Activated naive CD4-positive, alpha-beta T cell treated with anti-CD3 and anti-CD28 coated beads, Interleukin-2, amount 50 U/mL, for 24 hours (primary cell): ENCODE measurements around the gene PHACTR1.
"Not testable (repeated sequence)": the region's sequence is repeated elsewhere in the genome, so short reads cannot be mapped to it uniquely, and the experiment has no call there.

ENCODE experiments used
- H3K27ac Mint-ChIP-seq: one replicate; pipeline ENCODE4 v1.8.0; 2021; ENCODE audit warnings: mild to moderate bottlenecking, mixed read lengths
- H3K27me3 Mint-ChIP-seq: one replicate; pipeline ENCODE4 v1.8.0; 2021; ENCODE audit warnings: mixed read lengths
- H3K36me3 Mint-ChIP-seq: one replicate; pipeline ENCODE4 v1.8.0; 2021; ENCODE audit warnings: mixed read lengths
- H3K4me1 Mint-ChIP-seq: one replicate; pipeline ENCODE4 v1.8.0; 2021; ENCODE audit warnings: mixed read lengths
- H3K4me3 Mint-ChIP-seq: one replicate; pipeline ENCODE4 v1.8.0; 2021; ENCODE audit warnings: mild to moderate bottlenecking, mixed read lengths
- H3K9me3 Mint-ChIP-seq: one replicate; pipeline ENCODE4 v1.8.0; 2021; ENCODE audit warnings: mixed read lengths

Gene PHACTR1

DNA sequence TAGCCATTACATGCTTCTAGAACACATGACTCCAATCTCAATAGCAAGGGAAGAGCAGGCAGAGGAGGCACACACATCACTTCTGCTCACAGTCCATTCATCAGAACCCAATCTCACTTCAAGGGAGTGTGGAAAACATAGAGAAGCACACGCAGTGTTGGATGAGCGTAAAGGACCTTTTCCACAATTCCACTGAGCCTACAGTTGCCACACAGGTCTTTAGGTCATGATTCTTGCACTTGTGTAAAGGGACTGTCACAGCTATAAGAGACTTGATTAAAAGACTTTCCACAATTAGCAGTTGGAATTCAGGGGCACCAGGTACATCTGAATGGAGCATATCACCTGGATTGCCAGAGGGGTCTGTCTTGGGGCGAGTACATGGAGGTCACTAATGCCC, 525.6 kb downstream of the PHACTR1 start:
- Mint-ChIP-seq H3K9me3 (peaks cover 9% of the 10 kb centered on the region), H3K27me3 (peaks cover 2% of the 10 kb centered on the region), H3K4me1 (no peaks in the 10 kb centered on the region), H3K27ac (no peak overlapping the region), H3K4me3 (no peak overlapping the region), H3K36me3 (peaks cover 6% of the 10 kb centered on the region)

DNA sequence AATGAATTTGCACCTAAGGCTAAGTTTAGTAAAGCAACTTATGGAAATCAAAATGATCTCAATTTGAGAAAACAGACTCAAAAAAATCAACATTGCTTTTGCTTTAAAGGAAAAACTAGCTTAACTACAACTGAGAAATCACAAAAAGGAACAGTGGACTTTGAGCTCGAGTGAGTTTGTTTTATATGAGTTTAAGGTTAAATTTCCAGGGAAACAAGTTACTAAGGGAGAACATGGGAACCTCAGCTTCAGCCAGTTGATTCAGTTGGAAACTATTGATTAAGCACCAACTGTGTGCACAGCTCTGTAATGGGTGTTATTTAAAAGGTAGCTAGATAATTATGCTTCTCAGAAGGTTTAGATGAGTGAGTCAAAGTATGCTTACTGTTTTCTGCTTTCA, 526.0 kb downstream of the PHACTR1 start:
- H3K36me3 Mint-ChIP-seq = peaks cover 6% of the 10 kb centered on the region
- peaks cover 9% of the 10 kb centered on the region for H3K9me3 Mint-ChIP-seq
- no peaks in the 10 kb centered on the region for H3K4me1 Mint-ChIP-seq
- no peak overlapping the region for H3K27ac Mint-ChIP-seq
- no peak overlapping the region for H3K4me3 Mint-ChIP-seq
- peaks cover 2% of the 10 kb centered on the region for H3K27me3 Mint-ChIP-seq

- Mint-ChIP-seq H3K36me3 (peaks cover 6% of the 10 kb centered on the region), H3K27me3 (peaks cover 2% of the 10 kb centered on the region), H3K9me3 (peaks cover 9% of the 10 kb centered on the region), H3K4me1 (no peaks in the 10 kb centered on the region), H3K4me3 (no peak overlapping the region), H3K27ac (no peak overlapping the region)
These were observed 526.5 kb downstream of the PHACTR1 start for GRCh38 chr6:13243033-13243432.

- not testable (repeated sequence) for H3K27ac Mint-ChIP-seq, H3K27me3 Mint-ChIP-seq, H3K9me3 Mint-ChIP-seq, H3K4me1 Mint-ChIP-seq, H3K4me3 Mint-ChIP-seq, H3K36me3 Mint-ChIP-seq
These were observed 527.2 kb downstream of the PHACTR1 start for GRCh38 chr6:13243745-13244144.

DNA sequence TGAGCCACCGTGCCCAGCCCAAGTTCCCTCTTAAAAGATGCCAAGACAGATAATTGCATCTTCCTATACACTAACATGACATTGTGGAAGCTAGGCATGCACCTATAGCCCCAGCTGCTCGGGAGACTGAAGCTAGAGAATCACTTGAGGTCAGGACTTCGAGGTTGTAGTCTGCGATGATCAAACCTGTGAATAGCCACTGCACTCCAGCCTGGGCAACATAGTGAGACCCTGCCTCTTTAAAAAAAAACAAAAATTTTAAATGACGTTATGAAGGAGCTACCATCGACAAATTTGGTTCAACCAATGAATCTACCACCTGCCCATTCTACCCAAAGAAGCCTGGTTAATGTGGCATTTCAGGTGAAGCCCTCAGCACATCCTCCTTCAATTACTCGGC, 531.1 kb downstream of the PHACTR1 start:
- Mint-ChIP-seq H3K9me3 (peaks cover 9% of the 10 kb centered on the region), H3K4me3 (no peak overlapping the region), H3K27ac (no peak overlapping the region), H3K4me1 (no peaks in the 10 kb centered on the region), H3K27me3 (no peaks in the 10 kb centered on the region), H3K36me3 (peaks cover 6% of the 10 kb centered on the region)

- Mint-ChIP-seq H3K4me3 (no peak overlapping the region), H3K27ac (no peak overlapping the region), H3K4me1 (no peaks in the 10 kb centered on the region), H3K9me3 (peaks cover 9% of the 10 kb centered on the region), H3K27me3 (no peaks in the 10 kb centered on the region), H3K36me3 (peaks cover 6% of the 10 kb centered on the region)
These were observed 531.5 kb downstream of the PHACTR1 start for GRCh38 chr6:13248053-13248452.

DNA sequence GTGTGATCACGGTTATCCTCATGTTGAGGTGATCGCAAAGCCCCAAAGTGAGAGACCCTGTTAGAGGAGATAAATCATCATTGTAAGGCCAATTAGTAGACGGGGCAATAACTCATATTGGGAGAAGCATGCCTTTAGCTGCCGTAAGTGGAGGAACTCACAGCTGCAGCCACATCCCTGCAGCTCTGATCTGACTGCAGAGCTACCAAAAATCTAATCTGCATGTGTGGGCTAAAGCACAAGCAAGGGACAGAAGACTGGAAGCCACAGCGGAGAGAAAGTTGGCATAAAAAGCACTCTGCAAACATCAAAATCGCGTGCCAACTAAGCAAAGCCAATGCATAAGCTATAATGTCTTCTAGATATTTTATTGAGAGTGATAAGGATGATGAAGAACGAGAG, 532.0 kb downstream of the PHACTR1 start:
- Mint-ChIP-seq H3K4me1 (no peaks in the 10 kb centered on the region), H3K36me3 (peaks cover 5% of the 10 kb centered on the region), H3K4me3 (no peak overlapping the region), H3K27ac (no peak overlapping the region), H3K27me3 (no peaks in the 10 kb centered on the region), H3K9me3 (peaks cover 9% of the 10 kb centered on the region)

- Mint-ChIP-seq H3K27ac (no peak overlapping the region), H3K4me1 (no peaks in the 10 kb centered on the region)
These were observed 532.4 kb downstream of the PHACTR1 start for GRCh38 chr6:13248994-13249393.

GRCh38 chr6:13249817-13250216, 533.2 kb downstream of the PHACTR1 start:
- H3K36me3 Mint-ChIP-seq = no peaks in the 10 kb centered on the region
- no peak overlapping the region for H3K27ac Mint-ChIP-seq
- H3K27me3 Mint-ChIP-seq = no peaks in the 10 kb centered on the region
- H3K9me3 Mint-ChIP-seq = no peaks in the 10 kb centered on the region
- no peak overlapping the region for H3K4me3 Mint-ChIP-seq
- no peaks in the 10 kb centered on the region for H3K4me1 Mint-ChIP-seq

More at GRCh38 chr6:13248994-13249393, 532.4 kb downstream of the PHACTR1 start:
- peaks cover 5% of the 10 kb centered on the region for H3K9me3 Mint-ChIP-seq
- H3K36me3 Mint-ChIP-seq = peaks cover under 1% of the 10 kb centered on the region
- H3K27me3 Mint-ChIP-seq = no peaks in the 10 kb centered on the region
- no peak overlapping the region for H3K4me3 Mint-ChIP-seq

- no peak overlapping the region for H3K27ac Mint-ChIP-seq
- no peaks in the 10 kb centered on the region for H3K9me3 Mint-ChIP-seq
- no peaks in the 10 kb centered on the region for H3K36me3 Mint-ChIP-seq
- H3K4me1 Mint-ChIP-seq = no peaks in the 10 kb centered on the region
- no peaks in the 10 kb centered on the region for H3K27me3 Mint-ChIP-seq
- no peak overlapping the region for H3K4me3 Mint-ChIP-seq
These were observed 534.1 kb downstream of the PHACTR1 start for GRCh38 chr6:13250703-13251102.

DNA sequence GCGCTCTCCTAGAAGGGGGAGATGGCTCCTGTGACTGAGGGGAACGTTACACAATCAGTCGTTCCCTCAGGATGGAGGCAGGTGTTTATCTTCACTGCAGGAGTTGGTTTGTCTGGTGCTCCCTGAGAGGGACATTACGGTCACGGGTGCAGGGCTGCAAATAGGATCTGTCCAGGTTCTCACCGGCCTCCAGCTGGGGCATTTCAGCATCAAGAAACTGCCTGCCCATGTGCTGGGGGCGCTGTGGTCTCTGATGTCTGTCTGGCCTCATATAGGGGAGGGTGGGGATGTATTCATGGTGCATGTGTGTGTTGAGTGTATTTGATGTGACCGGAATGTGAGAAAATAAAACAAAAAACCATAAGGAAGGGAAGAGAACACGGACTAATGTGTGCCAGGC, 534.7 kb downstream of the PHACTR1 start:
- Mint-ChIP-seq H3K36me3 (no peaks in the 10 kb centered on the region), H3K4me1 (no peaks in the 10 kb centered on the region), H3K27ac (no peak overlapping the region), H3K4me3 (no peak overlapping the region), H3K9me3 (peaks cover under 1% of the 10 kb centered on the region), H3K27me3 (no peaks in the 10 kb centered on the region)

DNA sequence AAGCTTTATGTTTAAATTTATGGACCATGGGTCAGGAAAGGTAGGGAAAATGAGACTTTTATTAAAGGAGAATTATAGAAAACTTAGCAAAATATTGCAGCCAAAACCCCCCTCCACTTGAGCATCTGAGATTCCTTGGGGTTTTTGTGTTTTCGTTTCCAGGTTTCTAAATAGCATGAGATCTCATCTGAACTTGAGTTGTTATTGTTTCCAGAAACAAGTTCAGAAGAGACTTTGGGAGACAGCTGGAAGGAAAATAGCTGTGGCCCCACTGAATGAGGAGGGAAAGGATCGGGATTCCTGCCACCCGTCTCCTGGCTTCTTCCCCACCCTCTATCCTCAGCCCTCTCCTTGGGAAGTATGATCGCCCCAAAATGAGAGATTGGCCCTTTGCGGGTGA, 536.2 kb downstream of the PHACTR1 start:
- no peaks in the 10 kb centered on the region for H3K27me3 Mint-ChIP-seq
- no peak overlapping the region for H3K4me3 Mint-ChIP-seq
- peaks cover 2% of the 10 kb centered on the region for H3K36me3 Mint-ChIP-seq
- H3K27ac Mint-ChIP-seq = no peak overlapping the region
- H3K4me1 Mint-ChIP-seq = no peaks in the 10 kb centered on the region
- H3K9me3 Mint-ChIP-seq = peaks cover 7% of the 10 kb centered on the region

- H3K27me3 Mint-ChIP-seq = no peaks in the 10 kb centered on the region
- no peak overlapping the region for H3K27ac Mint-ChIP-seq
- H3K9me3 Mint-ChIP-seq = peaks cover 7% of the 10 kb centered on the region
- H3K36me3 Mint-ChIP-seq = peaks cover 2% of the 10 kb centered on the region
- no peaks in the 10 kb centered on the region for H3K4me1 Mint-ChIP-seq
- H3K4me3 Mint-ChIP-seq = no peak overlapping the region
These were observed 536.7 kb downstream of the PHACTR1 start for GRCh38 chr6:13253272-13253671.

DNA sequence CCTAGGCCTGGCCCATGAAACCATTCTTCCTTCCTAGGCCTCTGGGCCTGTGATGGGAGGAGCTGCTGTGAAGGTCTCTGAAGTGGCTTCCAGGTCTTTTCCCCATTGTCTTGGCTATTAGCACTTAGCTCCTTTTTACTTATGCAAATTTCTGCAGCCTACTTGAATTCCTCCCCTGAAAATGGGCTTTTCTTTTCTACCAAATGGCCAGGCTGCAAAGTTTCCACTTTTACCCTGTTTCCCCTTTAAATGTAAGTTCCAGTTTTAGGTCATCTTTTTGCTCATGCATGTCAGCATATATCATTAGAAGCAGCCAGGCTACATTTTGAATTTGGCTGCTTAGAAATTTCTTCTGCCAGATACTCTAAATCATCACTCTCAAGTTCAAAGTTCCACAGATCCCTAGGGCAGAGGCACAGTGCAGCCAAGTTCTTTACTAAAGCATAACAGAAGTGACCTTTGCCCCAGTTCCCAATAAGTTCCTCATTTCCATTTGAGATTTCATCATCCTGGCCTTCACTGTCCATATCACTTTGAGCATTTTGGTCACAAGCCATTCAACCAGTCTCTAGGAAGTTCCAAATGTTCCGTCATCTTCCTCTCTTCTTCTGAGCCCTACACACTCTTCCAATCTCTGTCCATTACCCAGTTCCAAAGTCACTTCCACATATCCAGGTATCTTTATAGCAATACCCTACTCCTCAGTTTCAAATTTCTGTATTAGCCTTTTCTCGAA, 539.9 kb downstream of the PHACTR1 start:
- H3K27ac Mint-ChIP-seq = no peak overlapping the region
- H3K4me3 Mint-ChIP-seq = no peak overlapping the region
- peaks cover 2% of the 10 kb centered on the region for H3K36me3 Mint-ChIP-seq
- H3K9me3 Mint-ChIP-seq = peaks cover 7% of the 10 kb centered on the region
- H3K4me1 Mint-ChIP-seq = peaks cover 5% of the 10 kb centered on the region
- no peaks in the 10 kb centered on the region for H3K27me3 Mint-ChIP-seq

DNA sequence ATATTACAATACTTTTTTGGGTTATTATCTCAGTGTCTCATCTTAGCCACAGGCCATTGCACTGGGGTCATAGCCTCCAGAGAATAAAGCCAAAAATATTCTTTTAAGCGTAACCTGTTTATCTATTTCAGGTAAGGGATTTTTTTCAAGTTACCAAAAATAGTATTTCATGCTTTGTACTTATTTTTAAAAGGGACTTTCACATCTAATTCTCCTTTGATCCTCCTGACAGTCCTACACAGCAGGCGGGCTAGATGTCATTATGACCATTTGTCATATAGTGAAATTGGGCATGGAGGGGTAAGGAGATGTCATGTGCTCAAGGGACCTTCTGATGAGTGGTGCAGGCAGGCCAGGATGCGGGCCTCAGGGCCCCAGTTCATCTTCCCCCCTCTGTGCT, 542.8 kb downstream of the PHACTR1 start:
- H3K27me3 Mint-ChIP-seq = no peaks in the 10 kb centered on the region
- peaks cover 7% of the 10 kb centered on the region for H3K9me3 Mint-ChIP-seq
- H3K36me3 Mint-ChIP-seq = peaks cover 2% of the 10 kb centered on the region
- H3K4me1 Mint-ChIP-seq = peaks cover 8% of the 10 kb centered on the region
- no peak overlapping the region for H3K27ac Mint-ChIP-seq
- no peak overlapping the region for H3K4me3 Mint-ChIP-seq

- Mint-ChIP-seq H3K4me3 (no peak overlapping the region), H3K36me3 (peaks cover 2% of the 10 kb centered on the region), H3K27ac (no peak overlapping the region), H3K4me1 (peaks cover 8% of the 10 kb centered on the region), H3K27me3 (no peaks in the 10 kb centered on the region), H3K9me3 (peaks cover 7% of the 10 kb centered on the region)
These were observed 543.6 kb downstream of the PHACTR1 start for GRCh38 chr6:13260101-13260598.

- H3K4me1 Mint-ChIP-seq = peaks cover 8% of the 10 kb centered on the region
- no peak overlapping the region for H3K4me3 Mint-ChIP-seq
- H3K27ac Mint-ChIP-seq = no peak overlapping the region
- peaks cover 2% of the 10 kb centered on the region for H3K36me3 Mint-ChIP-seq
- no peaks in the 10 kb centered on the region for H3K27me3 Mint-ChIP-seq
- peaks cover 7% of the 10 kb centered on the region for H3K9me3 Mint-ChIP-seq
These were observed 544.3 kb downstream of the PHACTR1 start for GRCh38 chr6:13260831-13261230.
